ENCODE measurements around the gene HOXD11.

DNA sequence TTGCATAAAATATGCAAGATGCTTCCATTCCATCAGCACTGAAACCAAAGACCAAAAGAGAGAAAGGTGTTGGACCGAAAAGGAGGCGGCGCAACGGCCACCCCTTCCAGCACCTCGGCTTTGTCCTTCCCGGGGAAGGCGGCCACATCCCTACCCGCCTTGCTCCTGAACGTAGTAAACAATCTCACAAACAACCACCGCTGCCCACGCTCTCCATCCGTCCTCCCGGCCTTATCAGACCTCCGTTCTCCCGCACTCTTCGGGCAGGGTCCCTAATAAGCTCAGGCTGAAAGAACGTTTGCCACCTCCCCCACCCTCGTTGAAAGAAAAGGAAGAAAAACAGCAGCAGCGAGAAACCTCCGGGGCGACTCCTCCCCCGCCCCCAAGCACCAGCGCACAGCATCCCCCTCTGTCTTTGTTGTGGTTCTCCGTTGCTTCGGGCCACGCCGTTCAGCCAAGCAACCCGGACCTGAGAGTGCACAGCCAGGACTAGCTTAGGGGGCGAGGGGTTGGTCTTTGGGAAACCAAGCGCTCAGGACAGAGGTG is 27.7 kb upstream of the HOXD11 start:
- TF ChIP-seq, protein P1, sequence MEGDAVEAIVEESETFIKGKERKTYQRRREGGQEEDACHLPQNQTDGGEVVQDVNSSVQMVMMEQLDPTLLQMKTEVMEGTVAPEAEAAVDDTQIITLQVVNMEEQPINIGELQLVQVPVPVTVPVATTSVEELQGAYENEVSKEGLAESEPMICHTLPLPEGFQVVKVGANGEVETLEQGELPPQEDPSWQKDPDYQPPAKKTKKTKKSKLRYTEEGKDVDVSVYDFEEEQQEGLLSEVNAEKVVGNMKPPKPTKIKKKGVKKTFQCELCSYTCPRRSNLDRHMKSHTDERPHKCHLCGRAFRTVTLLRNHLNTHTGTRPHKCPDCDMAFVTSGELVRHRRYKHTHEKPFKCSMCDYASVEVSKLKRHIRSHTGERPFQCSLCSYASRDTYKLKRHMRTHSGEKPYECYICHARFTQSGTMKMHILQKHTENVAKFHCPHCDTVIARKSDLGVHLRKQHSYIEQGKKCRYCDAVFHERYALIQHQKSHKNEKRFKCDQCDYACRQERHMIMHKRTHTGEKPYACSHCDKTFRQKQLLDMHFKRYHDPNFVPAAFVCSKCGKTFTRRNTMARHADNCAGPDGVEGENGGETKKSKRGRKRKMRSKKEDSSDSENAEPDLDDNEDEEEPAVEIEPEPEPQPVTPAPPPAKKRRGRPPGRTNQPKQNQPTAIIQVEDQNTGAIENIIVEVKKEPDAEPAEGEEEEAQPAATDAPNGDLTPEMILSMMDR (conservative IDR thresholded peaks at IDR 0.05; ENCODE audit: low read depth in 2 of 2), result no peak
- TF ChIP-seq POLR2AphosphoS5 (IDR thresholded peaks at IDR 0.05; ENCODE audit: low read depth), result no peak
- TF ChIP-seq EZH2phosphoT487 (IDR thresholded peaks at IDR 0.05; ENCODE audit: unreplicated experiment), result no peak
- TF ChIP-seq, protein P2, sequence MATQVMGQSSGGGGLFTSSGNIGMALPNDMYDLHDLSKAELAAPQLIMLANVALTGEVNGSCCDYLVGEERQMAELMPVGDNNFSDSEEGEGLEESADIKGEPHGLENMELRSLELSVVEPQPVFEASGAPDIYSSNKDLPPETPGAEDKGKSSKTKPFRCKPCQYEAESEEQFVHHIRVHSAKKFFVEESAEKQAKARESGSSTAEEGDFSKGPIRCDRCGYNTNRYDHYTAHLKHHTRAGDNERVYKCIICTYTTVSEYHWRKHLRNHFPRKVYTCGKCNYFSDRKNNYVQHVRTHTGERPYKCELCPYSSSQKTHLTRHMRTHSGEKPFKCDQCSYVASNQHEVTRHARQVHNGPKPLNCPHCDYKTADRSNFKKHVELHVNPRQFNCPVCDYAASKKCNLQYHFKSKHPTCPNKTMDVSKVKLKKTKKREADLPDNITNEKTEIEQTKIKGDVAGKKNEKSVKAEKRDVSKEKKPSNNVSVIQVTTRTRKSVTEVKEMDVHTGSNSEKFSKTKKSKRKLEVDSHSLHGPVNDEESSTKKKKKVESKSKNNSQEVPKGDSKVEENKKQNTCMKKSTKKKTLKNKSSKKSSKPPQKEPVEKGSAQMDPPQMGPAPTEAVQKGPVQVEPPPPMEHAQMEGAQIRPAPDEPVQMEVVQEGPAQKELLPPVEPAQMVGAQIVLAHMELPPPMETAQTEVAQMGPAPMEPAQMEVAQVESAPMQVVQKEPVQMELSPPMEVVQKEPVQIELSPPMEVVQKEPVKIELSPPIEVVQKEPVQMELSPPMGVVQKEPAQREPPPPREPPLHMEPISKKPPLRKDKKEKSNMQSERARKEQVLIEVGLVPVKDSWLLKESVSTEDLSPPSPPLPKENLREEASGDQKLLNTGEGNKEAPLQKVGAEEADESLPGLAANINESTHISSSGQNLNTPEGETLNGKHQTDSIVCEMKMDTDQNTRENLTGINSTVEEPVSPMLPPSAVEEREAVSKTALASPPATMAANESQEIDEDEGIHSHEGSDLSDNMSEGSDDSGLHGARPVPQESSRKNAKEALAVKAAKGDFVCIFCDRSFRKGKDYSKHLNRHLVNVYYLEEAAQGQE (IDR thresholded peaks at IDR 0.05; ENCODE audit: unreplicated experiment), result no peak
